K562 (cell line): ENCODE measurements around the gene CREB3L2. TPM values are rescaled to one million over a fixed set of nuclear protein-coding genes. Genes with fewer than 3 reads are reported as not detected.

Experiments
- ID3 ChIP-seq, 2 experiments: fragments of 250-450 bp in 1 of 2; fragments of 450-650 bp in 1 of 2; sonication (Bioruptor Pico) in 1 of 2; IDR thresholded peaks; 2 replicates each; pipeline versions ENCODE4 v1.6.1 to v1.8.0; 2016 to 2021; ENCODE audit warnings: mild to moderate bottlenecking in 2 of 2, moderate library complexity in 2 of 2, missing compliant biosample characterization in 1 of 2, missing genetic modification characterization in 1 of 2
- KLF10 ChIP-seq: fragments of 250-450 bp; sonication (Bioruptor Pico); IDR thresholded peaks from 2 replicates; pipeline ENCODE4 v1.6.1; 2021; ENCODE audit warnings: matching md5 sums
- MBD1 ChIP-seq: fragments of 250-450 bp; sonication (Bioruptor Pico); IDR thresholded peaks from 2 replicates; pipeline ENCODE4 v1.8.0; 2022; ENCODE audit warnings: inconsistent platforms
- MEF2D ChIP-seq: conservative IDR thresholded peaks from 2 replicates; pipeline ENCODE4 v1.6.1; 2016; ENCODE audit warnings: low read depth, missing genetic modification characterization, missing compliant biosample characterization
- MYBL2 ChIP-seq, 2 experiments: fragments of 450-650 bp in 1 of 2; sonication (generic) in 1 of 2; formaldehyde crosslinking in 1 of 2; IDR thresholded peaks; 2 replicates each; pipeline versions ENCODE4 v1.6.1 to v1.8.1; 2017 to 2022; ENCODE audit warnings: borderline replicate concordance in 1 of 2, inconsistent platforms in 1 of 2, low read depth in 1 of 2, mild to moderate bottlenecking in 1 of 2, missing genetic modification reagents in 1 of 2, moderate library complexity in 1 of 2
- NFE2L1 ChIP-seq: fragments of 450-650 bp; IDR thresholded peaks from 2 replicates; pipeline ENCODE4 v1.6.1; 2016; ENCODE audit warnings: missing genetic modification characterization, low read depth, mild to moderate bottlenecking, missing compliant biosample characterization, moderate library complexity, borderline replicate concordance
- SMAD1 ChIP-seq: fragments of 150-350 bp; IDR thresholded peaks from 2 replicates; pipeline ENCODE4 v1.6.1; 2014; ENCODE audit warnings: low read length, low read depth; ENCODE audit not compliant: partially characterized antibody
- THAP12 ChIP-seq: fragments of 250-450 bp; sonication (Bioruptor Pico); IDR thresholded peaks from 2 replicates; pipeline ENCODE4 v1.9.0; 2021; ENCODE audit warnings: mild to moderate bottlenecking, inconsistent platforms
- TRIM25 ChIP-seq: fragments of 450-650 bp; IDR thresholded peaks from 2 replicates; pipeline ENCODE4 v1.7.0; 2016; ENCODE audit warnings: borderline replicate concordance
- XRCC4 ChIP-seq: IDR thresholded peaks from one replicate; pipeline ENCODE4 v1.6.1; 2011; ENCODE audit not compliant: insufficient read depth, insufficient read length; ENCODE audit errors: extremely low read depth
- ZBTB34 ChIP-seq: fragments of 250-450 bp; sonication (Bioruptor Pico); IDR thresholded peaks from 2 replicates; pipeline ENCODE4 v1.8.0; 2021; ENCODE audit warnings: mild to moderate bottlenecking, moderate library complexity
- ZNF174 ChIP-seq: fragments of 250-450 bp; sonication (Bioruptor Pico); IDR thresholded peaks from 2 replicates; pipeline ENCODE4 v1.4.0; 2020; ENCODE audit warnings: mild to moderate bottlenecking
- ZNF347 ChIP-seq: fragments of 450-650 bp; formaldehyde crosslinking; IDR thresholded peaks from 2 replicates; pipeline ENCODE4 v1.4.0; 2020; ENCODE audit warnings: low read depth, mild to moderate bottlenecking, moderate library complexity
- ZNF436 ChIP-seq: fragments of 250-450, 450-650 bp; sonication (Bioruptor Pico); formaldehyde crosslinking; IDR thresholded peaks from 2 replicates; pipeline ENCODE4 v1.7.0; 2020; ENCODE audit warnings: mild to moderate bottlenecking
- ZNF668 ChIP-seq: fragments of 250-450 bp; sonication (Bioruptor Pico); IDR thresholded peaks from 2 replicates; pipeline ENCODE4 v1.8.0; 2022; ENCODE audit warnings: mild to moderate bottlenecking, inconsistent platforms
- ZNF780A ChIP-seq: fragments of 250-450 bp; sonication (Bioruptor Pico); IDR thresholded peaks from 2 replicates; pipeline ENCODE4 v1.5.0; 2021; ENCODE audit warnings: mild to moderate bottlenecking
- polyA plus RNA-seq, 8 experiments: library from polyadenylated mRNA; depleted of rRNA in 4 of 8; stranded (reverse) in 5 of 8; unstranded in 3 of 8; fragments of >200 nt; fragmentation: Nextera tagmentation in 2 of 8; fragmentation: Illumina TruSeq in 1 of 8; extraction: Ambion mirVana in 2 of 8; extraction: Trizol in 1 of 8; gene quantifications; 2 replicates each; pipeline versions ENCODE4 v1.2.1 to v1.2.3, GENCODE V29; 2011 to 2014; ENCODE audit warnings: inconsistent platforms in 1 of 8, missing spikeins in 1 of 8
- total RNA-seq, 7 experiments: library from RNA; depleted of rRNA in 6 of 7; stranded (reverse); fragments of >200 nt in 6 of 7; fragmentation: Illumina TruSeq in 2 of 7; extraction: Trizol in 2 of 7; gene quantifications; 2 replicates each; pipeline versions ENCODE4 v1.2.1 to v1.2.3, GENCODE V29; 2011 to 2021; ENCODE audit warnings: low replicate concordance in 1 of 7
- TF ChIP-seq, protein P1 (sequence below): sonication (generic); formaldehyde crosslinking; IDR thresholded peaks from 2 replicates; pipeline ENCODE4 v1.8.1; 2023; ENCODE audit warnings: mild to moderate bottlenecking, missing genetic modification reagents

The CREB3L2 gene
- total and polyA plus RNA-seq, 9 of the 15 experiments (the other 6 are each of a cell fraction or from before 2014, with no cell fraction given), result 7.1 to 45.6 (median 15.8) TPM

DNA sequence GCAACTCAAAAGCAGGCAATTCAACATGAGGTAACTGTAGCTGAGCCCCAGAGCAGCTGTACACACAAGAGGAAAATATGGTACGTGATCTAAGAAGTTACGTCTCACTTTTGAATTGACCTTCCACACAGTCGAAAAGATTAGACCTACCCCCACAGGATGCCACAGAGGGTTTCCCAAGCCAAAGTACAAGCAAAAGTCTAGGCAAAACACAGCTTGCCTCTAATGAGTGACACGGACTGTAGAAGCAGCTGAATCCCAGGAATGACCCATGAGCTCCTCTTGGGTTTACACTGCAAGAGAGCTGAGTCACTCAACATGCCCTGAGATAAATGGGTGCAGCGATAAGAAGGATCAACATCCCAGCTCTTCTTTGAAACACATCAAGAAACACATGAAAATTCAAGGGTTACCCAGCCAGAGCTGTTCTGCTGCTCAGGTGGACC is 9.8 kb downstream of the CREB3L2 start (continued):
- no peak for TF ChIP-seq THAP12 (CRISPR knock-in tag)
- TF ChIP-seq, protein P1, sequence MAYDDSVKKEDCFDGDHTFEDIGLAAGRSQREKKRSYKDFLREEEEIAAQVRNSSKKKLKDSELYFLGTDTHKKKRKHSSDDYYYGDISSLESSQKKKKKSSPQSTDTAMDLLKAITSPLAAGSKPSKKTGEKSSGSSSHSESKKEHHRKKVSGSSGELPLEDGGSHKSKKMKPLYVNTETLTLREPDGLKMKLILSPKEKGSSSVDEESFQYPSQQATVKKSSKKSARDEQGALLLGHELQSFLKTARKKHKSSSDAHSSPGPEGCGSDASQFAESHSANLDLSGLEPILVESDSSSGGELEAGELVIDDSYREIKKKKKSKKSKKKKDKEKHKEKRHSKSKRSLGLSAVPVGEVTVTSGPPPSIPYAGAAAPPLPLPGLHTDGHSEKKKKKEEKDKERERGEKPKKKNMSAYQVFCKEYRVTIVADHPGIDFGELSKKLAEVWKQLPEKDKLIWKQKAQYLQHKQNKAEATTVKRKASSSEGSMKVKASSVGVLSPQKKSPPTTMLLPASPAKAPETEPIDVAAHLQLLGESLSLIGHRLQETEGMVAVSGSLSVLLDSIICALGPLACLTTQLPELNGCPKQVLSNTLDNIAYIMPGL (CRISPR knock-in tag), result no peak
- TF ChIP-seq MBD1 (CRISPR knock-in tag), result no peak
- no peak for TF ChIP-seq ZNF347 (CRISPR knock-in tag)
- TF ChIP-seq ZBTB34 (CRISPR knock-in tag), result no peak
- 0 out of 2 replicates have a peak, but pooled peaks have one; percentile 22 for TF ChIP-seq TRIM25
- peak; percentile 8; the same call in 1 of the 2 replicates for TF ChIP-seq MEF2D (tag)
- no peak for TF ChIP-seq ZNF668 (CRISPR knock-in tag)
- no peak for TF ChIP-seq SMAD1
- no peak for TF ChIP-seq KLF10 (CRISPR knock-in tag)
- TF ChIP-seq ZNF174 (CRISPR knock-in tag), result no peak
- no peak for TF ChIP-seq ID3 (CRISPR knock-in tag; IDR thresholded peaks at IDR 0.05)
- peak; percentile 57; the same call in 1 of the 2 replicates for TF ChIP-seq ID3 (tag; IDR thresholded peaks at IDR 0.05)
- no peak for TF ChIP-seq ZNF436 (CRISPR knock-in tag)
- no peak; the same call in 1 of the 2 replicates for TF ChIP-seq MYBL2 (IDR thresholded peaks at IDR 0.05; ENCODE audit: low read depth)
- no peak for TF ChIP-seq MYBL2 (CRISPR knock-in tag; IDR thresholded peaks at IDR 0.05; ENCODE audit: borderline replicate concordance)
- no peak for TF ChIP-seq XRCC4
- no peak for TF ChIP-seq ZNF780A (CRISPR knock-in tag)
- peak; percentile 63 for TF ChIP-seq NFE2L1 (tag)
